Measurements from ENCODE around the gene PTPN12.

DNA sequence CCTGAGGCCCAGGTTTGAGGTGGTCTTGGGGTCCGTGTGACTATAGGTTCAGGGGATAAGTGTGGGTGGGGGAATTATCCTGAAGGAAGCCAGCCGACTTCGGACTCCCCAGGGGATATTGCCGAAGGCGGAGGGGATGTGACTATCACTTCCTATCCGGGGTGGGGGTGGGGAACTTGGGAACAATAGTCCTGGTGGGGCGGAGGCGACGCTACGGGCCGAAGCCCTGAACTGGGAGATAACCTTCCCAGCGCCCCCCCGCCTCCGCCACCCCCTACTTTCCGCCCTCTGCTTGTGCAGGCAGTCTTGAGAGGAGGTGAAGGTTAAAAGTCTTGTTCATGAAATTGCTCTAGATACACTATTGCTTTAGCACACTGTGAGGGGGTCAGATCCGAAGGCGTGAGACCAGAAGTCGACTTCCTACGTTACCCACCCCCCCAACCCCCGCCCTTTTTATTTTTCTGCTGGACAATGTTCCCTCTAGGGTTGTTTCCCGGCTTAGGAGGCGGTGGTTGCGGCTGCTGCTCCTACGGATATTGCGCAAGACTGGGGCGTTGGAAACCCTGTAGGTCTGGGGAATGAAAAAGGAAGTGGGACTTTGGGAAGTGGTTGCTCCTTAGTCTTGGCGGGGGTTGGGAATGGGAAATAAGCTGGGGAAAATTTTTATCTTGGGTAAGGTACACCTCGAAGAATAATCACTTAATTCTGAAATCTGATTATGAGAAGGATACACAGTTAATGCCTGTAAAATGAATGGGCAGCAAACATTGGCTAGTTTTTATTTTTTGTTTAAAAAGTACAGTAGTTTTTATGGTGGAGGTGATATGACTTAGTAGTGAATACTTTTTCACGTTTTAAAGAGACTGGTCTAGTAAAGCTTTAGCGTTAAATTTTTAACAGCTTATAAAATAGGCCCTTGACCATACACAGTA lies 1.5 kb downstream of the PTPN12 start:
- TF ChIP-seq POLR2A (IDR thresholded peaks at IDR 0.05) (no peak), POLR2AphosphoS5 (IDR thresholded peaks at IDR 0.05) (peak in 2 of 3 donors; percentile 66 to 72)
- TF ChIP-seq, protein P1, sequence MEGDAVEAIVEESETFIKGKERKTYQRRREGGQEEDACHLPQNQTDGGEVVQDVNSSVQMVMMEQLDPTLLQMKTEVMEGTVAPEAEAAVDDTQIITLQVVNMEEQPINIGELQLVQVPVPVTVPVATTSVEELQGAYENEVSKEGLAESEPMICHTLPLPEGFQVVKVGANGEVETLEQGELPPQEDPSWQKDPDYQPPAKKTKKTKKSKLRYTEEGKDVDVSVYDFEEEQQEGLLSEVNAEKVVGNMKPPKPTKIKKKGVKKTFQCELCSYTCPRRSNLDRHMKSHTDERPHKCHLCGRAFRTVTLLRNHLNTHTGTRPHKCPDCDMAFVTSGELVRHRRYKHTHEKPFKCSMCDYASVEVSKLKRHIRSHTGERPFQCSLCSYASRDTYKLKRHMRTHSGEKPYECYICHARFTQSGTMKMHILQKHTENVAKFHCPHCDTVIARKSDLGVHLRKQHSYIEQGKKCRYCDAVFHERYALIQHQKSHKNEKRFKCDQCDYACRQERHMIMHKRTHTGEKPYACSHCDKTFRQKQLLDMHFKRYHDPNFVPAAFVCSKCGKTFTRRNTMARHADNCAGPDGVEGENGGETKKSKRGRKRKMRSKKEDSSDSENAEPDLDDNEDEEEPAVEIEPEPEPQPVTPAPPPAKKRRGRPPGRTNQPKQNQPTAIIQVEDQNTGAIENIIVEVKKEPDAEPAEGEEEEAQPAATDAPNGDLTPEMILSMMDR (IDR thresholded peaks at IDR 0.05): no peak
